AML-193 (cell line): ENCODE results near the gene IL20.
"Not testable (repeated sequence)": the region's sequence is repeated elsewhere in the genome, so short reads cannot be mapped to it uniquely, and the experiment has no call there.

ENCODE experiments used
- DNase-seq, 2 experiments: peaks; one replicate each; lab custom pipeline; 2025; lab: John Stamatoyannopoulos, UW

IL20 gene

DNA sequence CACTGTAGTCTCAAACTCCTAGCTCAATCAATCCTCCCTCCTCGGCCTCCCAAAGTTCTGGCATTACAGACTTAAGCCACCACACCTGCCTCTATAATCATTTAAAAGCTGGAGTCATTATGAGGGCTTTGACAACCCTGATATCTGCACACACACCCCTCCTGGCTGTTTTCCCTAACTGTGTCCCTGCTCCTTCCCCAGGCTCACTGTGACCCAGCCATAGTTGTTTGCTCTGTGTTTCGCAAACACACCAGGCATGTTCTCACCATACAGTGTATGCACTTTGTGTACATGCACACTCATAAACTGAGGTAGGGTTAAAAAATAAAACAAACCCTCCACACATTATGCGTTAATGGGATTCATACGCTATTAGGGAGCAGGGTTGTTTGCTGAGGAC is 21.8 kb upstream of the IL20 start:
- no peak for DNase-seq

DNA sequence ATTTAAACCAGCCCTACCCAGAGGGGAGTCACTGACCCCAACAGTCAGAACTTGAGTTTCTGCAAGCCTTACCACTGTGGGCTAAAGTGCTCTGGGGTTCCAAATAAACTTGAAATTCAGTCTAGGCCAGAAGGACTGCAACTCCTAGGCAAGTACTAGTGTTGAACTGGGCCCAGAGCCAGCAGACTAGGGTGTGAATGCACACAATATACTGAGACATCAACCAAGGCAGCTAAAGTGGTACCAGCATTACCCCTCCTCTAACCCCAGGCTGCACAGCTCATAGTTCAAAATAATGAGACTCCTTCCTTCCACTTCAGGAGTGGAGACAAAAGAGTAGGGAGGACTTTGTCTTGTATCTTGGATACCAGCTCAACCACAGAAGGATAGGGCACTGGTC is 18.9 kb upstream of the IL20 start:
- DNase-seq = no peak

DNA sequence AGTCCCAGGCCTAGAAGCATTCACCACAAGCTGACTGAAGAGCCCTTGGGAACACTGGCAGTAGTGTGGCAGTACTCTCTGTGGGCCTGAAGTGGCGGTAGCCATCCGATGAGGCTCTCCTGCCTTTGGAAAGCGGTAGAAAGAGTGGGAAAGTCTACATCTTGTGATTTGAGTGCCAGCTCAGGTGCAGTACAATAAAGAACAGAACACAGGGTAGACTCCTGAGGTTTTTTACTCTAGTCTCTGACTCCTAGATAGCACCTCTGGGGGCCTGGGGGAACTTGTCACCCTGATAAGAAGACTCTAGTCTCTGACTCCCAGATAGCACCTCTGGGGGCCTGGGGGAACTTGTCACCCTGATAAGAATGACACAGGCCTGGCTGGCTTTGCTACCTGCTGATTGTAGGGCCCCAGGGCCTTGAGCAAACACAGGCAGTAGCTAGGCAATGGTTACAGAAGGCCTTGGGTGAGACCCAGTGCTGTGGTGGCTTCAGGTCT is 18.0 kb upstream of the IL20 start:
- DNase-seq = no peak

DNA sequence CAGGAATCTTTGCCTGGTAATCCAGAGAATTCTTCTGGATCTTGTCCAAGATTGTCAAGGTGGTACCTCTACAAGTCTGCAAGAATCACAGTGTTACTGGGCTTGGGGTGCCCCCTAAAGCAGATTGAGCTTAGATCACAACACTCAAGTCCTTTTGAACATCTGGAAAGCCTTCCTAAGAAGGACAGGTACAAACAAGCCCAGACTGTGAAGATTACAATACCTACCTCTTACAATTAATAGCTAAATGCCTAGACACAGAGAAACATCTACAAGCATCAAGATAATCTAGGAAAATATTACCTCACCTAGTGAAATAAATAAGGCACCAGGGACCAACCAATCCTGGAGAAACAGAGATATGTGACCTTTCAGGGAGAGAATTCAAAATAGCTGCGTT is 17.5 kb upstream of the IL20 start:
- no peak for DNase-seq

DNA sequence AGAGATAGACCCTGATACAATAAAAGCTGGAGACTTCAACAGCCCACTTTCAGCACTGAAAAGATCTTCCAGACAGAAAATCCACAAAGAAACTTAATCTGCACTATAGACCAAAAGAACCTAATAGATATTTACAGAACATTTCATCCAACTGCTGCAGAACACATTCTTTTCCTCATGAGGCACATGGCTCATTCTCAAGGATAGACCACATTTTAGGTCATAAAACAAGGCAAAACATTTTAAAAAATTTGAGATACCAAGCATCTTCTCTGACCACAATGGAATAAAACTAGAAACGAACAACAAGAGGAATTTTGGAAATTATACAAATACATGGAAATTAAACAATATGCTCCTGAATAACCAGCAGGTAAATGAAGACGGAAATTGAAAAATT is 15.0 kb upstream of the IL20 start:
- DNase-seq = no peak

DNA sequence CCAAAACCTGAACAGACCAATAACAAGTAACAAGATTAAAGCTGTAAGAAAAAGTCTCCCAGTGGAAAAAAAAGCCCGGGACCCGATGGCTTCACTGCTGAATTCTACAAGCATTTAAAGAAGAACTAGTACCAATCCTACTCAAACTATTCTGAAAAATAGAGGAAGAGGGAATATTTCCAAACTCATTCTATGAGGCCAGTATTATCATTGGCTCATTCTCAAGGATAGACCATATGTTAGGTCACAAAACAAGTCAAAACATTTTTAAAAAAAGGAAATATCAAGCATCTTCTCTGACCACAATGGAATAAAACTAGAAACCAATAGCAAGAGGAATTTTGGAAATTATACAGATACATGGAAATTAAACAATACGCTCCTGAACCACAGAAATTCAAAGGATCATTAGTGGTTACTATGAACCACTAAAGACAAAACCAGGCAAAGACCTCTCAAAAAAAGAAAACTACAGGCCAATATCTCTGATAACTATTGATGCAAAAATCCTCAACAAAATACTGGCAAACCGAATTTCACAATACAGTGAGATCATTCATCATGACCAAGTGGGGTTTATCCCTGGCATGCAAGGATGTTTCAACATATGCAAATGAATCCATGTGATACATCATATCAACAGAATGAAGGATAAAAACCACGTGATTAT is 13.9 kb upstream of the IL20 start:
- no peak for DNase-seq

DNA sequence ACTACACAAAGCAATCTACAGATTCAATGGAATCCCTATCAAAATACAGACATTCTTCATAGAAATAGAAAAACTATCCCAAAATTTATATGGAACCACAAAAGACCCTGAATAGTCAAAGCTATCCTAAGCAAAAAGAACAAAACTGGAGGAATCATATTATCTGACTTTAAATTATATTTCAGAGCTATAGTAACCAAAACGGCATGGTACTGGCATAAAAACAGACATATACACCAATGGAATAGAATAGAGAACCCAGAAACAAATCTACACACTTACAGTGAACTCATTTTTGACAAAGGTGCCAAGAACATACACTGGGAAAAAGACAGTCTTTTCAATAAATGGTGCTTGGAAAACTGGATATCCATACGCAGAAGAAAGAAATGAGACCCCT is 12.8 kb upstream of the IL20 start:
- DNase-seq = not testable (repeated sequence)

DNA sequence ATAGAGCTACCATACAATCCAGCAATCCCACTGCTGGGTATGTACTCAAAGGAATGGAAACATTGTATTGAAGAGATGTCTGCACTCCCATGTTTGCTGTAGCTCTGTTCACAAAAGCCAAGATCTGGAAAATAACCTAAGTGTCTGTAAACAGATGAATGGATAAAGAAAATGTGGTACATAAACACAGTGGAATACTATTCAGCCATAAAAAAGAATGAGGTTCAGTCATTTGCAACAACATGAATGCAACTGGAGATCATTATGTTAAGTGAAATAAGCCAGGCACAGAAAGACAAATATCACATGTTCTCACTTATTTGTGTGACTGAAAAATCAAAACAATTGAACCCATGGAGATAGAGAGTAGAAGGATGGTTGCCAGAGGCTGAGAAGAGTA is 11.7 kb upstream of the IL20 start:
- DNase-seq = not testable (repeated sequence)

DNA sequence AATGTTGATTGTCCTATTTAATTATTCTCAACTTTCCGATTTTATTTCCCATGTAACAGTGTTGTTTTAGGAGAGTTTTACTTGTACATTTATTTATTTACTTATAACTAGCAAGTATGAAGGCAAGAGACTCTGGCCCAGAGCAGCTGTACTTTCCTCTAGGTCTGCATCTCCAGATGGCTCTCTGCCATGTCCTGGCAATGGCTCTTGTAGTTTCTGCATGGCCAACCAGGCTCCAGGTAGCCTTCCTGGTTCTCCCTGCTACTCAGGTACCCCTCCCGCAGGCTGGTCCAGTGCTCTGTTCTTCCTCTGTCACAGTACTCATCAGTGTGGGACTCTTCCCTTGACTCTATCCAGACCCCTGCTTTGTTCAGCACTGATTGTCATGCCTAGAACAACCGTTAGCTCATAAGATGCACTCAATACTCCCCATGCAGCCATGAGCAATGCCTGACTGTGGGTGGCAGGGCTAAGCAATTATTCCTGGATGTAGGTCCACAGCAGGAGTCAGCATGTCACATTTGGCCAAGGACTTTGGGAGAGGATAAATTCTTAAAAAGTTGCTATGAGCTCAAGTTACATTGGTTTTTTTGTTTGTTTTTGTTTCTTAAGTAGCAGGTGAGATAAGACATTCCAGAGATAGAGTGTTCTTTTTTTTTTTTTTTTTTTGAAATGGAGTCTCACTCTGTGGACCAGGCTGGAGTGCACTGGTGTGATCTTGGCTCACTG is 10.9 kb upstream of the IL20 start:
- DNase-seq = no peak

DNA sequence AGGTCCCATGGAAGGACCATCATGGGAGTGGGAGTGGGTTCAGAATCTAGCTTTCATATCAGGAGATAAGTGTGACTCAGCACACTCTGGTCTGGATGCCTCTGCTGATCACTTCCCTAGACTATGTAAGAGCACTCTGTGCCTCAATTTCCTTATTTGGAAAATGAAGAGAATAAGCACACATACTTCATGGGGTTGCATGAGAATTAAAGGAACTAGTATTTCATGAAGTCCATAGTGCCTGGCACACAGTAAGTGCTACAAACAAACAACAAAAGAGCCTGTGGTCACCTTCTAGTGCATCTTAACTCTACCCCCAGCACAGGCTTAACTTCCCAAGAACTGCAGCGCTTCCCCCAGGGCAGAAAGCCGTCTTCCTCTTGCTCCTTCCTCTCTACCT is 9.6 kb upstream of the IL20 start:
- no peak for DNase-seq

DNA sequence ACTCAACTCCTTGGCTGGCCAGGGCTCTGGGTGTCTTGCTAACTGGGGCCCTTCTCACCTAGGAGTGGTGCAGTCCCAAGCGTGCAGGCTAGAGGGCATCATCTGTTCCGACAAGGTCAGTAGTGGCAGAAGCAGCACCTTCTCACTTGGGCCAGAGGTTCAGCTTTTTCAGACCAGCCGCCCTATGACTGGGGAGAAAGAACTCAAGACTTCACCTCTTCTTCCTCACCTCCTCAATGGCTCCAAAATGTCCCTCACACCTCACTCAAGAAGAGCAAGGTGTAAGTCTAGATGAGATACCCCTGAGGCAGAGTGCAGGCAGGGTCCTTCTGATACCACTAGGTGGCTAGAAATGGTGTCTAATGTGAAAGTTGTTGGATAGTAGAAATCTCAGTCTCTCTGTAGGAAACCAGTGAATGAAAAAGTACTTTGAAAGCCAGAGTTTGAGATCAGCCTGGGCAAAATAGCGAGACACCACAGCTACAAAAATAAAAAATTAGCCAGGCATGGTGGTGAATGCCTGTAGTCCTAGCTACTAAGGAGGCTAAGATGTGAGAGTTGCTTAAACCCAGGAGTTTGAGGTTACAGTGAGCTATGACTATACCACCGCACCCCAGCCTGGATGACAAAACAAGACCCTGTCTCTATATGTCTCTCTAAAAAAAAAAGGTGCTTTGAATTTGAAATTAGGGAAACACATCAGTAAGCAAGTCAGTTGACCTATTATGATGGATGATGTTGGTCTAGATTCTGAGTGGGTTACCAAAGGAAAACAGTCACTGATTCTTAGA is 8.6 kb upstream of the IL20 start:
- DNase-seq = no peak

DNA sequence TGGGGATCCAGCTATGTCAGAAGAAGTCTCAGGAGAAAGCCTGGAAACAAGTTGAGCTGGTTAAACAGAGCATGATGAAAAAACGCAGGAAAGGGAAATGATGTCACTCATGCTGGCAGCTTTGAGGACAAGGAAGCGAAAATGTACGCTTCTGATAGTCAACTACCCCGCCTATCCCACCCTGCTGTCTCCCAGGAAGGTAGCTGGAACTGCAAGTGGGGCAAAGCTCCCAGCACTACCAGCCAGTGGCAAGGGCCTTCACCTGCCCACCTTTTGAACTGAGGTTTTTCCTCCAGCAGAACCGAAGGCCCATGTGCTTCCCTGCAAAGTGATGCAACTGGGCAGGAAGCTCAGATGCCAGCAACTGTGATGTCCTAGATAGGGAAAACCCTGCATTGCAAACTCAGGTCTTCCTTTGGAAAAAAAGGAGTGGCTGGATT is 6.3 kb upstream of the IL20 start:
- no peak for DNase-seq

DNA sequence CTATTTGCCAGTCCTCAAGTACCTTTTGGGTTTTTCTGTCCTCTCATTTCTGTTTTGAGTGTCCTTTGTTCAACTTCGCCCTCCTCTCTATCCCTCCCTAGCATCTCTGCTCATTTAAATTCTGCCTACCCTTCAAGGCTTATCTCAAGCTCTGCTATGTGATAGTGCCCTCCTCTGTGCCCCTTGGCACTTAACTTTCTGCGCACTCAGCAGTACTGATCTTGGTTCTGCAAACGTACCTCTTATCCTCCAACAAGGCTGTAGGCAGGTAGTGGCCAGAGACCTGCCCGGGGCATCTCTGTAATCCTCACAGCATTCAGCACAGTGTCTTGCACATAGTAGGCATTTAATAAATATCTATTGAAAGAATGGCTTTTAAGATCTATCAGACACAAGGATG is 5.3 kb upstream of the IL20 start:
- no peak for DNase-seq

DNA sequence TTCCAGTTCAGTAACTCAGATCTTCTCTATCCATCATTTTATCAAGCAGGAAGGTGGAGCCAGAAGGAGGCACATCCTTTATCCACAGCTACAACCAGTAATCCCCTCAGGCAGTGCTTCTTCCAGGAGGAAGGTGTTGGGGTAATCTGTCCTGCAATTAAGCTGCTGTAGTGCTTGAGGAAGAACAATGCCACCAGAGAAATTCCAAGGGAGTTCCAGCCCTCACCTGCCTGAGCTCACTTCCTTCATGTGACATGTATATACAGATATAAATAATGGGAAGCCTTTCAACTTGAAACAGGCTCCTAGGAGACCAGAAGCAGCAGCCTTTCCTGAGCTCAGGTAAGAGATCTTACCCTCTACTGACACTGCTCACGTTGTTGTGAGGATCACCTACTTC is 2.2 kb upstream of the IL20 start:
- DNase-seq = no peak

DNA sequence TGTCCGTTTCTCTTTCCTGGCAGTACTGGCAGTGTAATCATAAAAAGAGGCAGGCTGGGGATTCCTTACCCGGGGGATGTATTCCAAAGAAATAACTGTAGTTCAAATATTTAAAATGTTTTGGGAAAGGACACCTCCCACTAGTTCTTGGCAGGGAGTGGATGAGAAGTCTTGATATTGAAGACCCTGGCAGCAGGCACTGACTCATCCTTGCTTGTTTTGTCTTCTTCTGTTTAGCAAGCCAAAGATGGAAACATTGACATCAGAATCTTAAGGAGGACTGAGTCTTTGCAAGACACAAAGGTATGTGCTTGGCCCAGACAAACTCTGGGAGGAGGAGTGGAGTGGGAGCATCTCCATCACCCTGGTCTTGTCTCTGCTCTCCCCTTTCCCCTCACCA is 639 bp downstream of the IL20 start:
- no peak for DNase-seq

DNA sequence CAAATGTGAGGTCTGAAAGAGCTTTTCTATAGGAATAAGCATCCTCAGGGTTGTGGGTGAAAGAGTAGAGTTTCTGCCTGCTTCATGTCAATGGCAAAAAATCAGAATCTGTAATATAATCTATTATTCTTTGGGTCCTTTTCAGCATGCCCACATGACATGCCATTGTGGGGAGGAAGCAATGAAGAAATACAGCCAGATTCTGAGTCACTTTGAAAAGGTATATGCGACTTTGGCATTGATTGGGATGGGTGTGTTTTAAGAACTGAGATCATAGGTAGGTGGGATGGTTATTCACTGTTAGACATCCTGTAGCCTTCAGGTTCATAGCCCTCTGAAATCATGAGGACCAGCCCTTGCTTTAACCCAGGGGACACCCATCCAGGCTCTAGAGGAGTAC is 1.8 kb downstream of the IL20 start:
- DNase-seq = no peak

DNA sequence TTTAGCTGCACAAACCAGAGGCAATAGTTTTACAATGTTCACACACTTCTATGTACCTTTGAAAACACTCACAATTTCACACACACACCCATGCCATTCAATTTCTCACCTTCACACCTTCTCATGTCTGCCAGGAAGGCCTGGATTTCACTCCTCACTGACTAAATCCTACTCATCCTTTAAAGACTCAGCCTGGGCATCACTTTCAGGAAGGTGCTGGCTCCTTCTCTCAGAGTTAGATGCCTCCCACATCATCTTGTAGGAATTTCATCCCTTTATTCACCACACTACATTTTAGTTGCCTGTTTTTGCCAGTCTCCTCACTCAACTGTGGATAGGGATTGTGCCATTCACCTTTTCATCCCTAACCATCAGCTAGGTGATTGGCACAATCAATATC is 2.3 kb downstream of the IL20 start:
- no peak for DNase-seq

DNA sequence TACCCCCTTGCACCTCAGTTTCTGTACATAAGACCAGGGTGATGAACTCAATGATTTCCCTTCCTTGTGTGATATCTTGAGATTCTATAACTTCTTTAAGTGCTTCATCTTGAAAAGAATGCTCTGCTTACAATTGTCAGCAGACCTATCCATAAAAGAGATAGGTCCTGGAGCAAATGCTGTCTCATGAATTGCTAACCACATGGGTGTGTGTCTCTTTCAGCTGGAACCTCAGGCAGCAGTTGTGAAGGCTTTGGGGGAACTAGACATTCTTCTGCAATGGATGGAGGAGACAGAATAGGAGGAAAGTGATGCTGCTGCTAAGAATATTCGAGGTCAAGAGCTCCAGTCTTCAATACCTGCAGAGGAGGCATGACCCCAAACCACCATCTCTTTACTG is 2.8 kb downstream of the IL20 start:
- DNase-seq = no peak

DNA sequence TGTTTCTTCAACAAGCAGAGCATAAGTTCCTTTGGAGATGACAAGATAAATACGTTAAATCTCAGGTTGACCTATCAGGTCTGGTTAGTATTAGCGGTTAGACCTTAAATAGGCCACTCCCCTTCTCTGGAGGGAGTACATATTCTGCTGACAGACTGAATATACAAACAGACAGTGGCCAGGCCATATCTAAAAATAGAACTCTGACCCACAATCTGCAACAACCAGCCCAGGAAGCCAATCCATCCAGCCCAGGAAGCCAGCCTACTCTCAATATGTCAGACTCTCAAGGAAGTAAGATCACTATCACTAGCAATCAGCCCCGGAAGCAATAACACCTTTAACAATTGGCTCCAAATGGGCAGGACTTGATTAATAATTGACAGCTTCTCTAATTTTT is 6.7 kb downstream of the IL20 start:
- DNase-seq = no peak

DNA sequence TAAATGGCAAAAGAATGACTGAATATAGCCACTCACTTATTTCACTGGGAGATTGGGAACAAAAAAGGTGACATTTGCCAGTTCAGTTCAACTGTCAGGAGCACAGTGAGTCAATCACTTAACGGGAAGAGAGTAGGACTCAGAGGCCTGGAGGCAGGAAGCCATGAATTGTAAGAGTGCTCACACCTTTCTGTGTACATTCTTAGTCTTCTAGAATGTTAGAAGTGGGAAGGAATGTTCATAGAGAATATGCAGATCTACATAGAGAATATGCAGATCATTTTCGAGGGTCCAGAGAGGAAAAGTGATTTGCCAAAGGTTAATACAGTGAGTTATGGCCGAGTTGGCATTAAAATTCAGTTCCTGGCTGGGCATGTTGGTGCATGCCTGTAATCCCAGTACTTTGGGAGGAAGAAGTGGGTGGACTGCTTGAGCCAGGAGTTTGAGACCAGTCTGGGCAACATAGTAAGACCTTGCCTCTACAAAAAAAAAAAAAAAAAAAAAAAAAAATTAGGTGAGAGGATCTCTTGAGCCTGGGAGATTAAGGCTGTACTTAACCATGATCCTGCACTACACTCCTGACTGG is 8.3 kb downstream of the IL20 start:
- DNase-seq = no peak

DNA sequence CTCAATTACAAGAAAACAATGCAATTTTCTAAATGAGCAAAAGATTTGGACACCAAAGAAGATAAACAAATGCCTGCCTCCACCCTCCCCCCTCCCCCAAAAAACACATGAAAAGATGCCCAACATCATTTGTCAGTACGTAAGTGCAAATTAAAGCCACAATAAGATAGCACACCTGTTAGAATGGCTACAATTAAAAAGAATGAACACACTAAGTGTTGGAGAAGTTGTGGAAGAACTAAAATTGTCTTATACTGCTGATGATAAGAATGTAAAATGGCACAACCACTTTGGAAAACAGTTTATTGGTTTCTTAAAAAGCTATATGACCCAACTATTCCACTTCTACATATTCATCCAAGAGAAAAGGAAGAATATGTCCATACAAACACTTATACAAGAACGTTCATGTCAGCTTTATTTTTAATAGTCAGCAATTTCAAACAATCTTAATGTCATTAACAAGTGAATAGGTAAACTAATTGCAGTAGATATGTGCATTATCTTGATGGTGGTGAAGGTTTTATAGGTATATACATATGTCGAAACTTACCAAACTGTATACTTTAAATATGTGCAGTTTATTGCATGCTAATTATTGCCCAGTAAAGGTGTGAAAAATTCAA is 10.4 kb downstream of the IL20 start:
- DNase-seq = no peak

DNA sequence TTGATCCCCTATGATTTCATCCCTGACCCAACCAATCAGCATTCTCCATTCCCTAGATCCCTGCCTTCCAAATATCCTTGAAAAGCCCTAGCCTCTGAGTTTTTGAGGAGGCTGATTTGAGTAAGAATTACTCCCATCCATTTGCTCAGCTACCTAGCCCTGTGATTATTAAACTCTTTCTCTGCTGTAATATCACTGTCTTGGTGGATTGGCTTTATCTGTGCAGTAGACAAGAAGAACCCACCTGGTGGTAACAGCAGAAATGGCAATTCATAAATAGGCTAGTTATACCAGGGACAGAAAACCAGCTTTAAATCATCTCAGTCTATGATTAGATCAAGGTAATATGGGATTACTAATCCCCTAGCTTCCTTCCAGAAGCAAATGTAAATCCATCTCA is 13.0 kb downstream of the IL20 start:
- peak in 1 of 2 experiments; percentile 9 for DNase-seq
